H1 (cell line): Measurements from ENCODE around the gene RASSF5.

Experiments used
- CTCF ChIP-seq, 3 experiments: IDR thresholded peaks; 1 replicate in 2 of 3; 2 replicates in 1 of 3; pipeline versions ENCODE4 v1.5.1 to v1.6.1; 2011; ENCODE audit warnings: low read length in 3 of 3, mild to moderate bottlenecking in 3 of 3, inconsistent platforms in 2 of 3, low read depth in 1 of 3, moderate library complexity in 1 of 3; ENCODE audit not compliant: insufficient read depth in 1 of 3; ENCODE audit errors: control extremely low read depth in 1 of 3
- YY1 ChIP-seq: IDR thresholded peaks from 2 replicates; pipeline ENCODE4 v1.6.1; 2011; ENCODE audit warnings: low read depth, mild to moderate bottlenecking, low read length

GRCh38 chr1:206635978-206636345 lies 128.6 kb downstream of the RASSF5 start:
- TF ChIP-seq YY1 (no peak), CTCF (IDR thresholded peaks at IDR 0.05; ENCODE audit: control extremely low read depth in 1 of 3, insufficient read depth in 1 of 3, low read depth in 1 of 3, low read length in 3 of 3) (no peak)
